PC-9 (cell line): ENCODE measurements around the gene HLA-DQA2. TPM values are rescaled to one million over a fixed set of nuclear protein-coding genes. Genes with fewer than 3 reads are reported as not detected.
"Not testable (repeated sequence)": the region's sequence is repeated elsewhere in the genome, so short reads cannot be mapped to it uniquely, and the experiment has no call there.

ENCODE experiments used
- BruUV-seq: library from RNA; stranded (reverse); fragments of 400-500 nt; replicated peaks from 2 replicates; lab custom pipeline; 2021; lab: Mats Ljungman, UMichigan
- CTCF ChIA-PET: fragments of 300-600 bp; sonication (Branson Sonifier 250); formaldehyde crosslinking; loops from one replicate; lab custom pipeline; 2022; ENCODE audit warnings: antibody characterized with exemption; lab: Charles Lee
- POLR2A ChIA-PET: fragments of 300-600 bp; sonication (Branson Sonifier 250); formaldehyde crosslinking; loops from one replicate; lab custom pipeline; 2022; ENCODE audit warnings: antibody characterized with exemption; ENCODE audit not compliant: unreplicated experiment; lab: Charles Lee
- DNase-seq, 2 experiments: peaks; one replicate each; pipeline versions ENCODE4 v3.0.0 to v3.0.0-alpha.2; 2015 to 2022; ENCODE audit warnings: mixed read lengths in 1 of 2
- H2AFZ ChIP-seq: fragments of 200-600 bp; sonication (generic); 2 replicates; pipeline ENCODE4 v1.8.1; 2017; ENCODE audit warnings: antibody characterized with exemption
- H3F3A ChIP-seq: fragments of 200-600 bp; sonication (generic); 2 replicates; pipeline ENCODE4 v1.8.1; 2017; ENCODE audit warnings: antibody characterized with exemption, mild to moderate bottlenecking, low read depth; ENCODE audit not compliant: insufficient read depth
- H3K27ac ChIP-seq: fragments of 200-600 bp; sonication (generic); 2 replicates; pipeline ENCODE4 v1.6.1; 2016; ENCODE audit warnings: mixed run types
- H3K27me3 ChIP-seq: fragments of 200-600 bp; sonication (generic); 2 replicates; pipeline ENCODE4 v1.6.1; 2016; ENCODE audit warnings: low read depth, mixed run types; ENCODE audit not compliant: insufficient read depth
- H3K36me3 ChIP-seq: fragments of 200-600 bp; sonication (generic); 2 replicates; pipeline ENCODE4 v1.6.1; 2016; ENCODE audit warnings: low read depth, mixed run types
- H3K4me1 ChIP-seq: fragments of 200-600 bp; sonication (generic); replicated peaks from 2 replicates; pipeline ENCODE4 v1.6.1; 2016; ENCODE audit warnings: mixed run types; ENCODE audit not compliant: insufficient read depth
- H3K4me2 ChIP-seq: fragments of 200-600 bp; sonication (generic); 2 replicates; pipeline ENCODE4 v1.6.1; 2017; ENCODE audit warnings: mixed run types
- H3K4me3 ChIP-seq: fragments of 200-600 bp; sonication (generic); 2 replicates; pipeline ENCODE4 v1.6.1; 2016; ENCODE audit warnings: mixed run types
- H3K79me2 ChIP-seq: fragments of 200-600 bp; sonication (generic); 2 replicates; pipeline ENCODE4 v1.6.1; 2017; ENCODE audit warnings: low read depth, mixed run types
- H3K9me2 ChIP-seq: fragments of 200-600 bp; sonication (generic); 2 replicates; pipeline ENCODE4 v1.8.1; 2017; ENCODE audit warnings: mild to moderate bottlenecking; ENCODE audit not compliant: insufficient read depth
- H3K9me3 ChIP-seq: fragments of 200-600 bp; sonication (generic); 2 replicates; pipeline ENCODE4 v1.8.1; 2016; ENCODE audit warnings: low read depth; ENCODE audit not compliant: insufficient read depth
- H4K20me1 ChIP-seq: fragments of 200-600 bp; sonication (generic); 2 replicates; pipeline ENCODE4 v1.8.1; 2017; ENCODE audit not compliant: insufficient read depth
- CTCF ChIP-seq: fragments of 200-600 bp; sonication (generic); conservative IDR thresholded peaks from 2 replicates; pipeline ENCODE4 v1.6.1; 2017; ENCODE audit warnings: mixed run types, antibody characterized with exemption, mild to moderate bottlenecking, moderate library complexity
- EZH2 ChIP-seq: fragments of 200-600 bp; sonication (generic); IDR thresholded peaks from 2 replicates; pipeline ENCODE4 v1.8.0; 2017; ENCODE audit warnings: antibody characterized with exemption, low read depth
- intact Hi-C: fragments of 100-400 bp; cut with micrococcal nuclease; formaldehyde crosslinking; loops from one replicate; pipeline ENCODE4 v1.10.0; 2022; ENCODE audit not compliant: unreplicated experiment
- total RNA-seq: library from RNA; stranded (reverse); gene quantifications from 2 replicates; pipeline ENCODE4 v1.2.3, GENCODE V29; 2021

The HLA-DQA2 gene
- total RNA-seq, 1 experiment from 2014 or later, result not detected

GRCh38 chr6:32779036-32779435, 37.8 kb downstream of the HLA-DQA2 start:
- no peak for TF ChIP-seq EZH2
- no peak for TF ChIP-seq CTCF
- no peak for DNase-seq
- H3K4me1 ChIP-seq, result no peaks in the 10 kb centered on the region

GRCh38 chr6:32782923-32783322, 41.7 kb downstream of the HLA-DQA2 start:
- H3K36me3 ChIP-seq, DNase-seq, CTCF ChIA-PET, H3K4me3 ChIP-seq, H3F3A ChIP-seq, H3K4me1 ChIP-seq, H4K20me1 ChIP-seq, H2AFZ ChIP-seq, POLR2A ChIA-PET, H3K79me2 ChIP-seq, BruUV-seq, H3K9me3 ChIP-seq, H3K9me2 ChIP-seq, intact Hi-C loops, H3K4me2 ChIP-seq, H3K27ac ChIP-seq: not testable (repeated sequence)
- peaks cover 35% of the 10 kb centered on the region for H3K27me3 ChIP-seq

More at GRCh38 chr6:32779036-32779435, 37.8 kb downstream of the HLA-DQA2 start:
- BruUV-seq, result no TSS peak
- Histone ChIP-seq H2AFZ (no peak overlapping the region), H3F3A (no peaks in the 10 kb centered on the region), H3K9me3 (no peaks in the 10 kb centered on the region), H3K4me3 (no peak overlapping the region), H3K79me2 (no peaks in the 10 kb centered on the region), H3K27ac (no peak overlapping the region), H3K4me2 (no peak overlapping the region), H3K27me3 (peaks cover 45% of the 10 kb centered on the region), H4K20me1 (no peaks in the 10 kb centered on the region), H3K9me2 (no peaks in the 10 kb centered on the region), H3K36me3 (no peaks in the 10 kb centered on the region)
- CTCF ChIA-PET, result no interaction called here
- POLR2A ChIA-PET, result interaction anchor here (0.6 kb wide), 1 partner anchor 716 kb away, joined by 3 read pairs; no protein-coding TSS in a partner anchor
- intact Hi-C loops, result no loop called here

- no peaks in the 10 kb centered on the region for H3K36me3 ChIP-seq
- TF ChIP-seq EZH2 (no peak), CTCF (peak; percentile 72)
- ChIA-PET POLR2A (interaction anchor here (0.5 to 0.7 kb wide), 3 partner anchors 31 to 994 kb away, joined by 3 to 6 read pairs (median 4); no protein-coding TSS in a partner anchor), CTCF (interaction anchor here (0.7 to 1.2 kb wide), 6 partner anchors 52 to 385 kb away, joined by 3 to 6 read pairs (median 4); partner anchors contain the start of gene TAP2)
- H3K4me1 ChIP-seq, result no peaks in the 10 kb centered on the region
- peaks cover 23% of the 10 kb centered on the region for H3K27me3 ChIP-seq
- no peak overlapping the region for H3K4me2 ChIP-seq
- H2AFZ ChIP-seq, result no peak overlapping the region
- intact Hi-C loops, result loop anchor here (1.0 to 5.0 kb wide), 2 partner anchors 354 to 371 kb away; no protein-coding TSS in a partner anchor
- no peaks in the 10 kb centered on the region for H3K9me2 ChIP-seq
- H3K9me3 ChIP-seq, result no peaks in the 10 kb centered on the region
- no peaks in the 10 kb centered on the region for H3F3A ChIP-seq
- no TSS peak for BruUV-seq
- no peaks in the 10 kb centered on the region for H4K20me1 ChIP-seq
- H3K27ac ChIP-seq, result no peak overlapping the region
- peak in 1 of 2 experiments; percentile 37 for DNase-seq
- no peak overlapping the region for H3K4me3 ChIP-seq
- H3K79me2 ChIP-seq, result no peaks in the 10 kb centered on the region
Observed at GRCh38 chr6:32785781-32786533, 44.8 kb downstream of the HLA-DQA2 start.
